ENCODE measurements around the gene ARSB. TPM values are rescaled to one million over a fixed set of nuclear protein-coding genes. Genes with fewer than 3 reads are reported as not detected.

Gene ARSB
- total RNA-seq, 1 experiment from 2014 or later, result 11.4 TPM

- Mint-ChIP-seq H3K27ac (no peak overlapping the region), H3K27me3 (ENCODE audit: low read depth) (no peaks in the 10 kb centered on the region; the same call in 1 of the 2 replicates), H3K9me3 (no peaks in the 10 kb centered on the region; a peak in 1 of 5 replicates), H3K36me3 (ENCODE audit: insufficient read depth in 1 of 3, low read depth in 3 of 3) (peaks cover 0 to 2% (median 0%) of the 10 kb centered on the region in 3 experiments; a peak in 2 of 7 replicates), H3K4me1 (peaks cover 5 to 11% of the 10 kb centered on the region in 2 experiments), H3K4me3 (no peak overlapping the region)
- Histone ChIP-seq H4K5ac (ENCODE audit: insufficient read length, low read depth, low read length) (no peak overlapping the region), H3K4ac (ENCODE audit: low read depth, low read length) (no peak overlapping the region), H3K23ac (ENCODE audit: insufficient read length, low read depth, low read length) (no peak overlapping the region), H2AK5ac (ENCODE audit: insufficient read length, low read length) (no peak overlapping the region), H4K8ac (replicated peaks; ENCODE audit: insufficient read length, low read depth, low read length) (no peak overlapping the region), H3K23me2 (ENCODE audit: insufficient read length, low read depth, low read length, poor library complexity, severe bottlenecking) (no peaks in the 10 kb centered on the region), H3K56ac (ENCODE audit: insufficient read length, low read depth, low read length) (no peak overlapping the region), H3K4me2 (ENCODE audit: insufficient read depth, insufficient read length, low read length) (no peak overlapping the region), H2BK5ac (ENCODE audit: insufficient read length, low read length) (no peak overlapping the region), H3T11ph (ENCODE audit: low read length) (no peak overlapping the region), H2BK12ac (ENCODE audit: insufficient read length, low read depth, low read length) (no peak overlapping the region), H3K14ac (ENCODE audit: insufficient read depth, low read length) (no peak overlapping the region), H2BK120ac (ENCODE audit: low read depth, low read length, poor library complexity, severe bottlenecking) (no peak overlapping the region), H3K4me1 (ENCODE audit: insufficient read depth, low read length) (no peaks in the 10 kb centered on the region), H3K9me3 (ENCODE audit: control insufficient read depth, low read depth, low read length) (no peaks in the 10 kb centered on the region), H2BK15ac (ENCODE audit: low read depth, low read length) (no peak overlapping the region), H3K79me1 (ENCODE audit: insufficient read depth, low read depth, low read length, poor library complexity, severe bottlenecking) (no peaks in the 10 kb centered on the region), H4K91ac (ENCODE audit: insufficient read length, low read depth, low read length) (no peak overlapping the region), H2BK20ac (ENCODE audit: low read depth, low read length, poor library complexity, severe bottlenecking) (no peak overlapping the region), H3K79me2 (ENCODE audit: insufficient read depth, low read length) (no peaks in the 10 kb centered on the region), H3K9ac (ENCODE audit: extremely low read depth, insufficient read length, low read length) (no peak overlapping the region), H2AFZ (ENCODE audit: low read length) (no peak overlapping the region), H4K20me1 (ENCODE audit: control insufficient read depth, insufficient read depth, insufficient read length) (no peaks in the 10 kb centered on the region), H3K27ac (ENCODE audit: insufficient read length, low read depth, low read length) (no peak overlapping the region), H3K18ac (ENCODE audit: insufficient read length, low read depth, low read length) (no peak overlapping the region), H3K27me3 (ENCODE audit: insufficient read depth, low read length) (no peaks in the 10 kb centered on the region)
- TF ChIP-seq, protein P1, sequence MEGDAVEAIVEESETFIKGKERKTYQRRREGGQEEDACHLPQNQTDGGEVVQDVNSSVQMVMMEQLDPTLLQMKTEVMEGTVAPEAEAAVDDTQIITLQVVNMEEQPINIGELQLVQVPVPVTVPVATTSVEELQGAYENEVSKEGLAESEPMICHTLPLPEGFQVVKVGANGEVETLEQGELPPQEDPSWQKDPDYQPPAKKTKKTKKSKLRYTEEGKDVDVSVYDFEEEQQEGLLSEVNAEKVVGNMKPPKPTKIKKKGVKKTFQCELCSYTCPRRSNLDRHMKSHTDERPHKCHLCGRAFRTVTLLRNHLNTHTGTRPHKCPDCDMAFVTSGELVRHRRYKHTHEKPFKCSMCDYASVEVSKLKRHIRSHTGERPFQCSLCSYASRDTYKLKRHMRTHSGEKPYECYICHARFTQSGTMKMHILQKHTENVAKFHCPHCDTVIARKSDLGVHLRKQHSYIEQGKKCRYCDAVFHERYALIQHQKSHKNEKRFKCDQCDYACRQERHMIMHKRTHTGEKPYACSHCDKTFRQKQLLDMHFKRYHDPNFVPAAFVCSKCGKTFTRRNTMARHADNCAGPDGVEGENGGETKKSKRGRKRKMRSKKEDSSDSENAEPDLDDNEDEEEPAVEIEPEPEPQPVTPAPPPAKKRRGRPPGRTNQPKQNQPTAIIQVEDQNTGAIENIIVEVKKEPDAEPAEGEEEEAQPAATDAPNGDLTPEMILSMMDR (conservative IDR thresholded peaks at IDR 0.05), result no peak
- no CpG with 5 or more reads among the region's 1 CpG for WGBS (ENCODE audit: extremely low coverage, insufficient read length, low lambda C conversion rate)
- no peak for DNase-seq
These were observed 171.8 kb downstream of the ARSB start for GRCh38 chr5:78813286-78813685.

Measured in H9 (cell line).